ENCODE results near the gene ZNF316.

The ZNF316 gene

GRCh38 chr7:6639032-6639431 is 1.9 kb downstream of the ZNF316 start:
- TF ChIP-seq POLR2AphosphoS5 (IDR thresholded peaks at IDR 0.05; ENCODE audit: low read depth, low read length) = no peak
- no peak for TF ChIP-seq TAF1 (IDR thresholded peaks at IDR 0.05; ENCODE audit: borderline replicate concordance, insufficient read depth, low read length)
- TF ChIP-seq FOXP2 (optimal IDR thresholded peaks at IDR 0.05; ENCODE audit: borderline replicate concordance, extremely low read depth, extremely low read length, insufficient read depth) = no peak
- no peak for TF ChIP-seq REST (IDR thresholded peaks at IDR 0.05; ENCODE audit: insufficient read depth in 1 of 2, low read depth in 2 of 2, low read length in 2 of 2)
- no peak for TF ChIP-seq SIN3A (IDR thresholded peaks at IDR 0.05; ENCODE audit: borderline replicate concordance, insufficient read depth, low read length)

DNA sequence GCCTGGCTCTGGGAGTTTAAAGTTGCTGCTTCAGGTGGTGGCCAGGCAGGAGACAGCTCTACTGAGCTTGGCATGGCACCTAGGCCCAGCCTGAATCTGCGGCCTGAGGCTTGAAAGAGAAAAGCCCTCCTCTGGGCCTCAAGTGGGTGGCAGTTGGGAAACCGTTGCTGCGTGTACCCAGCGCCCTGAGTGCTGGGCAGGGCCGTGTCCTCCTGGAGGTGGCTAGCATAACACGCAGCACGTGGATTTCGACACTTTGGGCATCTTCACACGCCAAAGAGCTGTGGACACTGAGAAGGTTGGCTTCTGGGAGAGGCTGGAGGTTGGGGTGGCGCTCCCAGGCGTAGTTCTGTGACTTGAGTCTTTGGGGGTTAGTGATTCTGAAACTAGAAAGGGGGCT is 2.5 kb downstream of the ZNF316 start:
- TF ChIP-seq TAF1 (IDR thresholded peaks at IDR 0.05; ENCODE audit: borderline replicate concordance, insufficient read depth, low read length) (no peak), POLR2AphosphoS5 (IDR thresholded peaks at IDR 0.05; ENCODE audit: low read depth, low read length) (no peak), REST (IDR thresholded peaks at IDR 0.05; ENCODE audit: insufficient read depth in 1 of 2, low read depth in 2 of 2, low read length in 2 of 2) (no peak), FOXP2 (optimal IDR thresholded peaks at IDR 0.05; ENCODE audit: borderline replicate concordance, extremely low read depth, extremely low read length, insufficient read depth) (no peak), SIN3A (IDR thresholded peaks at IDR 0.05; ENCODE audit: borderline replicate concordance, insufficient read depth, low read length) (no peak)

DNA sequence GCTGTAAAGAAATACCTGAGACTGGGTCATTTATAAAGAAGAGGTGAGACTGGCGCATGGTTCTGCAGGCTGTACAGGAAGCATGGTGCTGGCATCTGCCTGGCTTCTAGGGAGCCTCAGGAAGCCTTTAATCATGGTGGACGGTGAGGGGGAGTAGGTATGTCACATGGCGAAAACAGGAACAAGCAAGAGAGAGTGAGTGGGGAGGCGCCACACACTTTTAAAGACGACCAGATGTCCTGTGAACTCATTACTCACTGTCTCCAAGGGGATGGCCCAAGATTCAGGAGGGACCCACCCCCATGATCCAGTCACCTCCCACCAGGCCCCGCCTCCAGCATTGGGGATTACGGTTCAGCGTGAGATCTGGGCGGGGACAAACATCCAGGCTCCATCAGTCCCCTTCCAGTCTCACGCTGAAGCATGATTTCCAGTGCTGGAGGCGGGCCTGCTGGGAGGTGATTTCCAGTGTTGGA is 3.2 kb downstream of the ZNF316 start:
- TF ChIP-seq FOXP2 (optimal IDR thresholded peaks at IDR 0.05; ENCODE audit: borderline replicate concordance, extremely low read depth, extremely low read length, insufficient read depth) (no peak), SIN3A (IDR thresholded peaks at IDR 0.05; ENCODE audit: borderline replicate concordance, insufficient read depth, low read length) (no peak), POLR2AphosphoS5 (IDR thresholded peaks at IDR 0.05; ENCODE audit: low read depth, low read length) (no peak), TAF1 (IDR thresholded peaks at IDR 0.05; ENCODE audit: borderline replicate concordance, insufficient read depth, low read length) (no peak), REST (IDR thresholded peaks at IDR 0.05; ENCODE audit: insufficient read depth in 1 of 2, low read depth in 2 of 2, low read length in 2 of 2) (no peak)

- TF ChIP-seq TAF1 (IDR thresholded peaks at IDR 0.05; ENCODE audit: borderline replicate concordance, insufficient read depth, low read length) = no peak
- no peak for TF ChIP-seq REST (IDR thresholded peaks at IDR 0.05; ENCODE audit: insufficient read depth in 1 of 2, low read depth in 2 of 2, low read length in 2 of 2)
- TF ChIP-seq SIN3A (IDR thresholded peaks at IDR 0.05; ENCODE audit: borderline replicate concordance, insufficient read depth, low read length) = no peak
- TF ChIP-seq FOXP2 (optimal IDR thresholded peaks at IDR 0.05; ENCODE audit: borderline replicate concordance, extremely low read depth, extremely low read length, insufficient read depth) = no peak
- TF ChIP-seq POLR2AphosphoS5 (IDR thresholded peaks at IDR 0.05; ENCODE audit: low read depth, low read length) = no peak
Observed at GRCh38 chr7:6641305-6642035, 4.4 kb downstream of the ZNF316 start.
